ENCODE results near the gene NXF1. TPM values are rescaled to one million over a fixed set of nuclear protein-coding genes. Genes with fewer than 3 reads are reported as not detected.

The NXF1 gene
- total and polyA plus RNA-seq, 2 of the 13 experiments (the other 11 are each of a cell fraction or from before 2014, with no cell fraction given) = 30.4 to 30.9 TPM

DNA sequence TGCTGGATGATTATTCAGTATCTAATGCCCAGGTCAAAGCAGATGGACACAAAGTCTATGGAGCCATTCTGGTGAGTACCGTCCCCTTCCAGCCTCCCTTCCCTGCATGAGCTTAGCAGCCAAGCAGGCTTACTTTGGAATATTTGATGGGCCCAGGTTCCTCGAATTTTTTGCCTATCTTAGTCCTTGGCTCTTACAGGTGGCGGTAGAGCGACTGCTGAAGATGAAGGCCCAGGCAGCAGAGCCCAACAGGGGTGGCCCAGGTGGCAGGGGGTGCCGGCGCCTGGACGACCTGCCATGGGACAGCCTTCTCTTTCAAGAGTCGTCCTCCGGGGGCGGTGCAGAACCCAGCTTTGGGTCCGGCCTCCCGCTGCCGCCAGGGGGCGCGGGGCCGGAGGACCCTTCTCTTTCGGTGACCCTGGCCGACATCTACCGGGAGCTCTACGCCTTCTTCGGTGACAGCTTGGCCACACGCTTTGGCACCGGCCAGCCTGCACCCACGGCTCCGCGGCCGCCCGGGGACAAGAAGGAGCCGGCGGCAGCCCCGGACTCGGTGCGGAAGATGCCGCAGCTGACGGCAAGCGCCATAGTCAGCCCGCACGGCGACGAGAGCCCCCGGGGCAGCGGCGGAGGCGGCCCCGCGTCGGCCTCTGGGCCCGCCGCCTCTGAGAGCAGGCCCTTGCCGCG lies 18.8 kb downstream of the NXF1 start (continued):
- TF ChIP-seq TOPORS (CRISPR knock-in tag; IDR thresholded peaks at IDR 0.05) (no peak), ZNF20 (CRISPR knock-in tag; IDR thresholded peaks at IDR 0.05) (no peak), ZNF605 (CRISPR knock-in tag; IDR thresholded peaks at IDR 0.05) (no peak)

DNA sequence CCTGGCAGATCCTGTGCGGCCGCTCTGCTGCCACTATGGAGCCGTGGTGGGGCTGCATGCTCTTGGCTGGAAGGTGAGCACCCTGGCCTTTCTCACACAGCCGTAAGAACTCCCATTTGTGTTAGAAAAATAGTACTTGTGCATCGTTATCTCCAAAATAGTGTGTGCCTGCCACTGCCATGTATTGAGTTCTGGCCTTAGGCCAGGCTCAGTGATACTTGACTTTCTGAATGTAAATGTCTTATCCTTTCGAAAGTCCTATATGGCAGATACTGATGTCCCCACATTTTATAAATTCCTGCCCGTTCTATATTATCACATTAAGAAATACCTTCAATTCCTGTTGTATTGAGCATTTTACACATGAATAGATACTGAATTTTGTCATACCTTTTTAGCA lies 22.5 kb downstream of the NXF1 start:
- Histone ChIP-seq H3K36me3 (replicated peaks in 1 of 2; ENCODE audit: control insufficient read depth in 1 of 2, insufficient read depth in 2 of 2, low read length in 2 of 2) (peaks cover 9 to 23% of the 10 kb centered on the region in 2 experiments), H3K27ac (ENCODE audit: extremely low read length, insufficient read depth, low read length) (no peak overlapping the region), H3K4me1 (ENCODE audit: insufficient read depth, low read length) (peaks cover 10% of the 10 kb centered on the region), H2AFZ (ENCODE audit: low read length) (no peak overlapping the region), H3K4me2 (ENCODE audit: low read depth, low read length) (no peak overlapping the region), H3K79me2 (ENCODE audit: insufficient read depth, low read length) (peaks cover 2% of the 10 kb centered on the region), H3K9me3 (ENCODE audit: low read length) (no peaks in the 10 kb centered on the region), H3K4me3 (replicated peaks in 1 of 3; ENCODE audit: insufficient read depth in 1 of 3, low read depth in 2 of 3, low read length in 3 of 3) (no peak overlapping the region), H3K27me3 (ENCODE audit: control insufficient read depth in 1 of 2, insufficient read depth in 2 of 2, low read length in 2 of 2) (no peaks in the 10 kb centered on the region; a peak in 1 of 5 replicates), H3K9ac (ENCODE audit: insufficient read depth, low read depth, low read length) (no peak overlapping the region), H4K20me1 (ENCODE audit: insufficient read depth, low read length) (no peaks in the 10 kb centered on the region)
- WGBS (ENCODE audit: low lambda C conversion rate) = 97% methylated on average over 4 of the region's 7 CpGs
- ChIA-PET CTCF (ENCODE audit: low intra/inter-chr PET ratio, low total read pairs) (no interaction called here), POLR2A (no interaction called here)
- in situ Hi-C loops (cut with HindIII; ENCODE audit: extremely low pct_ligation_motif_present, low pct_unique_long_range_greater_than_20kb) (no loop called here), intact Hi-C loops (cut with micrococcal nuclease; ENCODE audit: unreplicated experiment) (no loop called here)
- FAIRE-seq = no peak
- BruUV-seq (replicated peaks) = no TSS peak
- no peak for TF ChIP-seq SATB2 (CRISPR knock-in tag; IDR thresholded peaks at IDR 0.05)
- no peak for TF ChIP-seq ZNF564 (CRISPR knock-in tag; IDR thresholded peaks at IDR 0.05)
- no peak for TF ChIP-seq ZNF260 (CRISPR knock-in tag; IDR thresholded peaks at IDR 0.05; ENCODE audit: borderline replicate concordance, low read depth)
- no peak for TF ChIP-seq PAX8 (CRISPR knock-in tag; IDR thresholded peaks at IDR 0.05; ENCODE audit: borderline replicate concordance)
- no peak for TF ChIP-seq SRSF9 (IDR thresholded peaks at IDR 0.05; ENCODE audit: borderline replicate concordance, insufficient read depth, low read depth, low read length, poor library complexity, severe bottlenecking)
- no peak for TF ChIP-seq ZMYM4 (CRISPR knock-in tag; IDR thresholded peaks at IDR 0.05)
- TF ChIP-seq GZF1 (CRISPR knock-in tag; IDR thresholded peaks at IDR 0.05) = no peak
- TF ChIP-seq ETV6 (CRISPR knock-in tag; conservative IDR thresholded peaks at IDR 0.05) = no peak
- TF ChIP-seq, protein P1, sequence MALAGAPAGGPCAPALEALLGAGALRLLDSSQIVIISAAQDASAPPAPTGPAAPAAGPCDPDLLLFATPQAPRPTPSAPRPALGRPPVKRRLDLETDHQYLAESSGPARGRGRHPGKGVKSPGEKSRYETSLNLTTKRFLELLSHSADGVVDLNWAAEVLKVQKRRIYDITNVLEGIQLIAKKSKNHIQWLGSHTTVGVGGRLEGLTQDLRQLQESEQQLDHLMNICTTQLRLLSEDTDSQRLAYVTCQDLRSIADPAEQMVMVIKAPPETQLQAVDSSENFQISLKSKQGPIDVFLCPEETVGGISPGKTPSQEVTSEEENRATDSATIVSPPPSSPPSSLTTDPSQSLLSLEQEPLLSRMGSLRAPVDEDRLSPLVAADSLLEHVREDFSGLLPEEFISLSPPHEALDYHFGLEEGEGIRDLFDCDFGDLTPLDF (CRISPR knock-in tag; IDR thresholded peaks at IDR 0.05) = no peak
- TF ChIP-seq ZNF567 (CRISPR knock-in tag; IDR thresholded peaks at IDR 0.05; ENCODE audit: borderline replicate concordance) = no peak
- no peak for TF ChIP-seq ZNF431 (CRISPR knock-in tag; IDR thresholded peaks at IDR 0.05; ENCODE audit: borderline replicate concordance, low read depth)
- no peak for TF ChIP-seq HCFC1 (IDR thresholded peaks at IDR 0.05; ENCODE audit: low read depth, low read length)
- TF ChIP-seq, protein P2, sequence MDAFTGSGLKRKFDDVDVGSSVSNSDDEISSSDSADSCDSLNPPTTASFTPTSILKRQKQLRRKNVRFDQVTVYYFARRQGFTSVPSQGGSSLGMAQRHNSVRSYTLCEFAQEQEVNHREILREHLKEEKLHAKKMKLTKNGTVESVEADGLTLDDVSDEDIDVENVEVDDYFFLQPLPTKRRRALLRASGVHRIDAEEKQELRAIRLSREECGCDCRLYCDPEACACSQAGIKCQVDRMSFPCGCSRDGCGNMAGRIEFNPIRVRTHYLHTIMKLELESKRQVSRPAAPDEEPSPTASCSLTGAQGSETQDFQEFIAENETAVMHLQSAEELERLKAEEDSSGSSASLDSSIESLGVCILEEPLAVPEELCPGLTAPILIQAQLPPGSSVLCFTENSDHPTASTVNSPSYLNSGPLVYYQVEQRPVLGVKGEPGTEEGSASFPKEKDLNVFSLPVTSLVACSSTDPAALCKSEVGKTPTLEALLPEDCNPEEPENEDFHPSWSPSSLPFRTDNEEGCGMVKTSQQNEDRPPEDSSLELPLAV (CRISPR knock-in tag; conservative IDR thresholded peaks at IDR 0.05; ENCODE audit: low read depth) = no peak
- TF ChIP-seq ATF1 (CRISPR knock-in tag; IDR thresholded peaks at IDR 0.05) = no peak
- ATAC-seq = no peak
- no peak for DNase-seq (ENCODE audit: low spot score)
